Non-pigmented ciliary epithelial cell (primary cell): ENCODE data around the gene PSD2.

Source experiments
- DNase-seq: peaks from one replicate; pipeline ENCODE4 v3.0.0-alpha.2; 2010; ENCODE audit warnings: low read depth

Gene PSD2

DNA sequence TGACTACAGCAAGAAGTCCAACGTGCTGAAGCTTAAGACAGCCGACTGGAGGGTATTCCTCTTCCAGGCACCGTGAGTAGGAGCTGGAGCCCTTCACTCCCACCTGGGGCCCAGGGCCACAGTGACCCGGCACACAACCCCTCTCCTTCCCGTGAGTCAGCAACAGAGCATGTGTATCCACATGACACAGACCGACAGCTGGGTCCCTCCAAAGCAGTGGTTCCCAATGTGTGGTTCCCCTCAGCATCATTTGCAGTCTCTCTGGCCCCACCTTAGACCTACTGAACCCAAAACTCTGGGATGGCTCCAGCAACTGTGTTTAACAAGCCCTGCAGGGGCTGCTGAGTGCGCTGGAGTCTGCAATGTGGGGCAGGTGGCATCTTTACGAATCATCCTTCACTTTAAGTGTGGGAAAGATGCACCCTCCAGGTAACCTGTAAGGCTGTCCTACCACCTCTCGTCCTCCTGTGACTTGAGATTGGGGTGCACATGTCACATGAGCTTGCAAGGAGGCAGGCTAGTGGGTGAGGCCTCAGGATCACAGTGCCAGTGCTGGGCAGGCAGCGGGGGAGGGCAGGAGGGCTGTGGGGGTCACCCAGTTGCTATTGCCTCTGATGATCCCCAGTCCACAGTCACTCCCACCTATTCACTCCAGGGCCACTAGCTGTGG, 42.2 kb downstream of the PSD2 start:
- DNase-seq, result no peak

DNA sequence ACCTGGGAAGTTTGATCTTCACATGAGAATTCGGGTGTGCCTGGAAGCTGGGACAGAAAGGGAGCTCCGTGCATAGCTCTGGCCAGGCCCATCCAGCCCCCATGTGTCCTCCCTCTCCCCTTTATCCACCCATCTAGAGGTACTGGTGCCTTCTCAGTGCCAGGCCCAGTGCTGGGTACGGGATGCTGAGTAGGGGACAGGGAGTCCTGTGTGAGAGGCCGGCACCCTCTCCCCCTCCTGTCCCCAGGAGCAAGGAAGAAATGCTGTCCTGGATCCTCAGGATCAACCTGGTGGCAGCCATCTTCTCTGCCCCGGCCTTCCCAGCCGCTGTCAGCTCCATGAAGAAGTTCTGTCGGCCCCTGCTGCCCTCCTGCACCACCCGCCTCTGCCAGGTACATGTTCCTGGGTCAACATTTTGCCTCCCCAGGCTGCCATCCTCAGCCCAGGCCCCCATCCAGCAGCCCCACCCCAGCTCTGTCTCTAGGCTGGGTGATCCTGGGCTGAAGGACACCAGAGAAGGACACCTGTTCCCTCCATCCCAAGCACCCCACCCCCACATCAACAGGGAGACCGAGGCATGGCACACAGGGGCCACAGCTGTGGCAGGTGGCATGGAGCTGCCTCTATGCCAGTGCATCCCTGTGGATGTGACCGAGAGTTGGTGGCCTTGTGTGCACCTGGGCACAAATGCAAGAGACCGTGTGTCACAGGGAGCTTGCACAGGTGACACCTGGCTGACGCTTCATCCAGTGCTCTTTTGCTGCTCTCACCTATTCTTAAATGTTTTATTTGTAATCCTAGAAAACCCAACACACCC, 43.0 kb downstream of the PSD2 start:
- no peak for DNase-seq

DNA sequence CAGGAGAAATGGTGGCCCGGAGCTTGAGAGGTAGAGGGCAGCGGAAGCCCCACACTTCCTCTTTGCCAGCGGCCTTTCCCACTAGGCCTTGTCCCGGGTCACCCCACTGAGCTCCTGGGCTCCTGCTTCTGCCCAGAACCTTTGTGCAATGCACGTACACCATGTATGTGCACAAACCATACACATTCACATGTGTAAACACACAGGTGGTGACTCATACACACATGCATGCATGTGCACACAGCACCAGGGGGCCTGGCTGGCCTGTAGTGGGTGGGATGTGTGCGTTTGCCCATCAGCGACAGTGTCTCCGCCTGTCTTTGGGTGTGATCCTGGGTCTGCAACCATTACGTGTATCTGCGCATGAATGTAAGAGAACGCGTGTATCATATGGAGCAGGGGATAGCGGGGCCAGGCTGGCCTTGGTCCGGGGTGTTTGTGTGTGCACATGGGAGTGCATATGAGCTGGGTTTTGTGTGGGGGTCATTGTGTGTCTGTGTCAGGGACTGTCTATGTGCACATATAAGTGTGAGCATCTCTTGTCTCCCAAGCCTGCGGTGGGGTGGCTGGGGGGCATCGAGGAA, 43.7 kb downstream of the PSD2 start:
- DNase-seq, result no peak

DNA sequence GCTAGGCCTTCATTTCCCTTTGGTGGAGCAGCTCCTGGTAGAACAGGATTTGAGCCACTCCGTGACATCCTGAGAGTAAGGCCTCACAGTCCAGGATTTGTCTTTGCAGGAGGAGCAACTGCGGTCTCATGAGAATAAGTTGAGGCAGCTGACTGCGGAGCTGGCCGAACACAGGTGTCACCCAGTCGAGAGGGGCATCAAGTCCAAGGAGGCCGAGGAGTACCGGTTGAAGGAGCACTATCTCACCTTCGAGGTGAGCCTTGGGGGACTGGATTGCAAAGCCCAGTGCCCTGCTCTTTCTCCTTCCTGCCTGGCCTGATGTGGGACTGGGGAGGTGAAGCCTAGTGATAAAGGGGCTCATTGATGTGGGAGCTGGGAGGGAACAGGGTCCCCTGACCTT, 44.3 kb downstream of the PSD2 start:
- DNase-seq, result no peak

DNA sequence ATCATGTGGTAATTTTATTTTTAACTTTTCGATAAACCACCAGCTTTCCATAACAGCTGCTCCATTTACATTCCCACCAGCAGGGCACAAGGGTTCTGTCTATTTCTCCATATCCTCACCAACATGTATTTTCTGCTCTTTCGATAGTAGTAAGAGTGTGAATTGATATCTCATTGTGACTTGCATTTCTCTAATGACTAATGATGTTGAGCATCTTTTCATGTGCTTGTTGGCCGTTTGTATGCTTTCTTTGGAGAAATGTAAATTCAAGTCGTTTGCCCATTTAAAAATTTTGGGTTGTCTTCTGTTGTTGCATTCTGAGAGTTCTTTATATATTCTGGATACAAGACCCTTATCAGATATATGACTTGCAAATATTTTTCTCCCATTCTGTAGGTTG, 45.9 kb downstream of the PSD2 start:
- no peak for DNase-seq

DNA sequence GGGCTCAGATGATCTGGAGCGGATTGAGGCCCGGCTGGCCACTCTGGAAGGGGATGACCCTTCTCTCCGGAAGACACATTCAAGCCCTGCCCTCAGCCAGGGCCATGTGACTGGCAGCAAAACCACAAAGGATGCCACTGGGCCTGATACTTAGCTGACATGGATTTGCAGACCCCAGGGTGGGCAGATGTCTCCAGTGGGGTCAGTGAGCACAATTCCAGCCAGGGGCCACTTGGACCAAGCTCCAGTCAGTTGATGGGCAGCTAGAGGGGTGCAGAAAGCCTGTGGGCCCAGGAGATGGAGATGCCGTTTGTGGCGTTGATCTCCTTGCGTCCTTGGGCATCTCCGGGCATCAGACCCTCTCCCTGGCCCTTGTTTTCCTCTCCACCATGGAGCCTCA, 46.7 kb downstream of the PSD2 start:
- no peak for DNase-seq

DNA sequence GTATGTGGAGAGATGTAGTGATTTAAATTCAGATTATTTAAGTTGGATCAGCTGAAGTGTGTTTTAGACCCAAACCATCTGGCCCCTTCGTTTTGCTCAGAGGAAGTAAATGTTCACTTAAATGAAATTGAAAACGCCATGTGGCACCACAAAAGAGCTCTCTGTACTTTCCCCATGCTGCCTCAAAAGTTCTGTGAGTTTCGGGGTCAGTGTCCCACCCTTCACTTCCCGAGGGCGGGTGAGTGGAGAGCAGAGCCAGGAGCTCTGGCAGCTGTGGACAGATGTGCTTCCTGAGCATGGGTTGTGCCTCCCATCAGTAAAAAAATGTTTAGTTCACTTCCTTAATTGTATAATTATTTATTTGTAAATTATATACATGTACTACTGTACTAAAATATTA, 48.4 kb downstream of the PSD2 start:
- DNase-seq, result no peak

DNA sequence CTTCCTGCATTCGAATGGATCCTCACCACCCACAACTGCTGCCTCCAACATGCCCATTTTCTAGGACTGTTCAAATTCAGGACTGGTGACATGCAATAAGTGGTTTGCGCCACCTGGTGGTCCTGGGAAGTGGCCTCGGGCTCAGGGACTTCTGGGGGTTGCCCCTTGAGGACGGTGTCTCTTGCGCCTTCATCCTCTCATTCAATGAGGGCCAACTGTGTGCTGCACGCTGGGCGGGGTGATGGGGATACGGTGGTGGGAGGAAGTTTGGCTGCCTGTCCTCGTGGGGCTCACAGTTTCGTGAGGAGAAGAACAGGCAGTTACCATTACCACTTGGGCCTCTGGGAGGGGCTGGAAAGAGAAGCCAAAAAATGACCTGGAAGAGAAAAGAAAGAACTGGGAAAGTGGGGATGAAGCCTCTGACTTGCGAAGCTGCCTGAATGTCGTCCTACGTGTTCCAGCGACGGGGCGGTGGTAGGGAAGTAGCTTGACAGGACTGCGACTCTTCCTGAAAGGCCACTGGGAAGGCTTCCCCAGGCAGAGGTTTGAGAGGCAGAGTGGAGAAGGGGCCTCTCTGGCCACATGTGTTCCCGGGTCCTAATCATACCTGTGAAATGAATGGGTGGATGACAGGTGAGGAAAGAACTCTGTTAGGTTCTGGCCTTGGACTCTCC, 49.0 kb downstream of the PSD2 start:
- DNase-seq, result peak; percentile 22

DNA sequence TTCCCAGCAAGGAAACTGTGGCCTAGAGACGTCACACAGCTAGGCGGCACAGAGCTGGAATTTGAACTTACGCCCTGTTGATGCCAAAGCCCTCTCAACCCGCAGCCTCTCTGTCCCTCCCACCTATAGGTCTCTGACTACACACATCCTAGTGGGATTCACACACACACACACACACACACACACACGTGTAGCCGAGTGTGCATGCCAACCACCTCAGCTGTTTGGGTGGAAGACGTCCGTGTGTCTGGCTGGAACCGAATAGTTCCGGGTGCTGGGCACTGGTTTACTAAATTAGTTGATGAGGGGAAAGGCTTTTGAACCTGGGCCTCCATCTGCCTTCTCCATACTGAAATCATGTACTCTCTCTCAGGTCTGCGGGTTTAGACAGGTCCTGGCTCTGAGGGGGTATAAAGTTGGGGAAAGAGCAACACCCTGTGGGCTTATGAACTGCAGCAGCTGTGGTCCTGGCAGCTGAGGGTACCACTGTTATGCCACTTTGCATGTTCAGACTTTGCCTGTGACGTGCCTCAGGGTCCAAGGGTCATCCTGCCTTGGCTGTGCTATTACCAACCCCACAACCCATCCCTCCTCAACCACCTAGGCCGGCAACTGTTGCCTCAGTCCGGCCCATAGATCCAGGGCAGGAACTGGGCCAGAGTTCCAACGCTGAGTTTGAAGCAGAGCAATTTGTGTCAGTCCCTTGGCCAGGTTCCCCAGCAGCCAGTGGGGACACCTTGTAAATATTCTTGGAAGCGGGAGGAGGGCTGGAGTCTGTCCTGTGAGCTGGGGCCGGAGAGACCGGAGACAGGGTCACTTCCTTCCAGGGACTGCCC, 50.5 kb downstream of the PSD2 start:
- no peak for DNase-seq

DNA sequence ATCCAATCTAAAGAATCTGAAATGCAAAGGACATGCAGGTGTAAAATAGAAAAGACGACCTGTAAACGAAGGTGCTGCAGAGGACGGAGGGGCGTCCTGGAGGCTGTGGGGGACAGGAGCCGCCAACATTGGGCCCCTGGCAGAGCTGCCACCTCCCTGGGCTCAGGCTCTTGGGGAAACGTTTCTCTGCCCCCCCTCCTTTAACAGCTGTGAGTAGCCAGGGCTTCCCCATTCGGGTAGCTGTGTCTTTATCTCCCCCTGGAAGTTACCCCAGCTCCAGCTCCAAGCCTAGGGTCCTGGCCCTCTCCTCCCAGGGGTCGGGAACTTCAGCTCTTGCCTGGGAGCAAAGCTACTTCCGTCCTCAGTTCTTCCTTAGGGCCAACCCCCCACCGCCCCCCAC, 51.5 kb downstream of the PSD2 start:
- DNase-seq, result no peak

DNA sequence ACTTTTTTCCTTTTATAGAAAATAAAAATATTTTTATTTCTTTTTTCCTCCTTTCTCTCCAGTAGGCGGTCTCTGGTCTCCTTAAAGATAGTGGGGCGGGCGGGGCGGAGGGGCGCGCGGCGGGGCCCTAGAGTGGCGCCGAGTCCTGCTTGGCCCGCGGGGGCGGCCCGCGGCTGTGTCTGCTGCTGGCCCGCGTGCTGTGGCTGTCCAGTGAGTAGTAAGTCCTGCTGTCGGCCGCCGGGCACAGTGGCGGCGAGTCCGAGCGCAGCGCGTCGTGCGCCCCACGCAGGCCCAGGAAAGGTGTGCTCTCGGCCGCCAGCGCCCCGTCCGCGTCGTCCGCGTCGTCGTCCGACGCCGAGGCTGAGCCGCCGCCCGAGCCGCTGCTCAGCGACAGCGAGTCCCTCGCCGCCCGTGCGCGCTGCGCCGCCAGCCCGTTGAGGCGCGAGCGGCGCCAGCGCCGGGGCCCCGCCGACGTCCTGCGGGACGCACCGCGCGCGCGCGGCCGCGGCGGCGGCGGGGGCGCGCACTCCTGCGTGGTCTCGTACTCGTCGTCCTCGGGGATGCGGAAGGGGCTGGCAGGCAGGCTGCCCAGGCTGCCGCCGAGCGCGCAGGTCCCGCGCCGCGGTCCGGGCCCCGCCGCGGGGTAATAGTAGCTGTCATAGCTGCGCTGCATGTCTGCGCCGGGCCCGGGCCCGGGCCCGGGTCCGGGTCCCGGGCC, 52.3 kb downstream of the PSD2 start:
- no peak for DNase-seq

DNA sequence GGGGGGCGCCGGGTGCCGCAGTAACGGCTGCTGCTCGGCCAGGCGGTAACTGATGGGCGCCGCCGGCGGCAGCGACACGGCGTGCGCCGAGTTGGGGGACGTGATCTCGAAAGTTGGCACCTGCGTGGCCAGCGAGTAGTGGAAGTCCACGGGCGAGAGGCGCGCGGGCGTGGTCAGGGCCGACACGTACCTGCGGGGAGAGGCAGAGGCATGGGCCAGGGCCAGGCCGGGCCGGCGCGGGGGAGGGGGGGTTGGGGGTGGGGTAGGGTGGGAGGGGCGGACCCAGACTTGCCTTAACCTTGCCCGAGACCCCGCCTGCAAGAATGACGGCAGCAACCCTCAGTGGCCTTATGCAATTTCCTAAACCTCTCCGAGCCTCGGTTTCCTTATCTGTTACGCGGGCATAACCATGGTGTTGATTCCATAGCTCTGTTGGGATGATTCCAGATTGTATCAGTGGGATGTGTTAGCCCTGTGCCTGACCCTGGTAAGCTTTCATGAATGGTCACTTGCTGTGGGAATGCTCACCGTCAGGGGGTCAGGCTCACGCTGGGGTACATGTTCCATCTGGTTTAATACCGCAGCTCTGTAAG, 53.0 kb downstream of the PSD2 start:
- DNase-seq, result no peak

DNA sequence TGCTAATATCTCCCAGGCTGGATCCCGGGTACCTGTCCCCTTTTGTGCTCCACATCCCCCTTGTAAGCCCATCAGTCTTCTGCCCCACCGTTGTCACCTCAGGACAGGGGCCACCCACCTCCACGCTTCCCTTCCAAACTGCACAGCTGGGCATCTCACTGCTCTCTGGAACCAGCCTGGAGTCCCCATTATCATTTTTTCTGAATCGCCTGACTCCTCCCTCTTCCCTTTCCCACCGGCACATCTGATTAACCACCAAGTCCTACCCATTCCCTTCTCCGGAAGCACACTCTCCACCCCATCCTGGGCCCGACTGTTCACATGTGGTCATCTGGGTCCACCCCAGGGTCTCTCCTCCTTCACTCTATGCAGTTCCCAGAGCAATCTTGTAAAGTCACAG, 53.9 kb downstream of the PSD2 start:
- DNase-seq, result no peak

DNA sequence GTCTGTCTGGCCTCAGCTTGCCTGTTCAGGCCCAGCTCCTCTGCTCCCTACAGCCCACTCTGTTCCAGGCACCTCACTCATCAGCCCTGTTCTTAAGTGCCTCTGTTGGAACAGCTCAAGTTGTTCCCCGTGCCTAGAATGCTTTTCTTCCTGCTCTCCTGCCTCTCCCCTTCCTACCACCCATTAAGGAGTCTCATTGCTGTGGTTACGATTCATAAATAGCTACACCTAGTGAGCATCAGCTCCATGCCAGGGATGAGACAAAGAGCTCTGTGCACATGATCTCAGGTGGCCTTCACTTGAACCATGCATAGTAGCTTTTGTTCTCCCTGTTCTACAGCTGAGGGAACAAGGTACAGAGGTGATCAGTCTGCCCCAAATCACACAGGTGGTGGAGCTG, 54.3 kb downstream of the PSD2 start:
- DNase-seq, result no peak

DNA sequence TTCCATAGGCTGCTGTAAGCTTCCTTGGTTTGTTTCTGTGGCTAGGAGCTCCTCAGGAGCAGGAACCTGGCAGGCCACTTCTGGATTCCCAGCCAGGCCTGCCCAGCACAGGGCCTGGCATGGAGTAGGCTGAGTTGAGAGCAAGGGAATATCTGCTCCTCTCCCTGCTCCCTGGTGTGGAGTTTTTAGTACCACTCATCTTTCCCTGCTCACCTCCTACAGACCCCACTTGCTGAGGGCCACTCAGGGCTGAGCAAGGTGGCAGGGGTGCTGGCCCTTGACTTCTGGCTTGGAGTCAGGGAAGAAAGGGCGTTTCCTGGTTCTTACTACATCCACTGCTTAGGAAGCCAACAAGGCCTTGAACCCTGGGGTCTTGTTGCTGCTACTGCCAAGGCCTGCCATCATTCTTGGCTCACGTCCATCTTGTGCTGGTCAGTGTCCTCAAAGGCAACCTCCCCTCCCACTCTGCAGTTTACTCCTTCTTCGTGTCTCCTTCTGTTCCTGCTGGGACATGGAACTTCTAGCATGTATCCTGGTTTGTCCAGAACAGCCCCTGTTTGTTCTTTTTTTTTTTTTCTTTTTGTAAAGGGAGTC, 54.9 kb downstream of the PSD2 start:
- DNase-seq, result no peak

DNA sequence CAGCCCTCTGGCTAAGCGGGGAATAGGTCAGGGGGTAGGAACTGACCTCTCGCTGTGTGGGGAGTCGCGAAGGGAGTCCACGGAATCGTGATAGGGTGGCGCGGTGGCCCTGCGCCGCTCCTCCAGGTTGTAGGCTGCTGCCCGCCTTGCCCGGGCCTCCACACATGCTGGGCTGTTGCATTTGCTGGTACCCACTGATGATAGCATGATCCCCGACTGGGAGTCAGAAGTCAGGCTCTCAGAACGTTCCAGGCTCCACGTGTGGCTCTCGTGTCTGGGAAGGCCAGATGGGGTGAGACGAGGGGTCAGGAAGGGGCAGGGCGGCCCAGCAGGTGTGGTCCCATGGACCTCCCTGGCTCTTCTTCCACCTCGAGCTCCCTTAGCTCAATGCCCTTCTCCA, 56.0 kb downstream of the PSD2 start:
- no peak for DNase-seq

DNA sequence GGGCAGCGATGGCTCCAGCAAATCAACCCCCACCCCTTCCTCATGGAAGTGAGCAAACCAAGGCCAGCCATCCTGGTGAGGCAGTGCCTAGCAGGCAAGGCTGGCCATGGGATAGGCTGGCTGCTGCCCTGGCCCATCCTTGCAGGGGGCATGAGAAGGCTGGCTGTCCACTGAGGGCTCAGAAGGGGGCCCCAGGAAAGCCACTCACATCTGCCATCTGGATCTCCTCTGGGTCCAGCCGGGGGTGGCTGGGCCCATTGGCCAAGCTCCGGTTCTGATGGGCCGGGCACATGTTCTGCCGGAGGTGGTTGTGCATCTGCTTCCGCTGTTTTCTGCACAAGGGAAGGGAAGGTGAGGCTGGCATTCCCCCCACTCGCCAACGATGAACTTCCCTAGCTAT, 57.1 kb downstream of the PSD2 start:
- DNase-seq, result no peak

DNA sequence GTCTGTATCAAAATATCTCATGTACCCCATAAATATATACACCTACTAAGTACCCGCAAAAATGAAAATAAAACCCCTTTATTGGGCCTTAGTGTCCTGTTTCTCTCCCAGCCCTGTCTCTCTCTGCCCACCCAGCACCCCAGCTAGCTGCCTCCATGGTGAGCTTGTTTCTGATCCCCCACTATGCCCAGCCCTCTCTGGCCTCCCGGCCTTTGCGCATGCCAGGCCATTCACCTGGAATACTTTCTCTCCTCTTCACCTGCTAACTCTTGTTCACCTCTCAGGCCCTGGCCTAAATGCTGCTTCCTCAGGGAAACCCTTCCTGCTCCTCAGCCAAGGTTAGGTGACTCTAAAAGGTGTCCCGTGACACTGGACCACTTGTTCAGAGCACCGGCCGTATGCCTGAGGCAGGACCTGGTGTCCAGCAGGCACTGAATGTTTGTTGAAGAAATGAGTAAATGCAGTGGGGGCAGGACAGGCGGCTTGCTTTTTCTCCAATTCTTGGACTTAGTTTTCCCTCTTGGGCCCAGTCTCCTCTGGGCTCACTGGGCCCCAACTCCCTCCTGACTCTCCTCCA, 58.5 kb downstream of the PSD2 start:
- DNase-seq, result no peak

DNA sequence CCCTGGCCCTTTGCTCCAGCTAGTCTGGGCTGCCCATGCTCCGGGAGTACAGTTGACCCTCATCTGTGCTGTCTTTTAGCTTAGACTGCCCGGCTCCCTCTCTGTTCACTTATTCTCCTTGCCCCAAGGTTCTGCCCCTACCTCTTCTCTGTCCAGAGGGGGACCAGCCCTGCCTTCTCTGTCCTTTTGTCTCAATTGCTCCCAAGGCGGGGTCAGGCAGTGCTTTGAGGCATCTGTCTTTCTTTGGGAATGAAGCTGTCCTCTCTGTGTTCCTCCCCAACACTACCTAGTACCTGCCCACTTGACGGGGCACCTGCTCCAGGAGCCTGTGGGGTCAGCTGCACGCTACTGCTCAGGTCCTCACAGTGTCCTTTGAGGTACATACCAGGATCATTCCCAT, 59.3 kb downstream of the PSD2 start:
- DNase-seq, result no peak

DNA sequence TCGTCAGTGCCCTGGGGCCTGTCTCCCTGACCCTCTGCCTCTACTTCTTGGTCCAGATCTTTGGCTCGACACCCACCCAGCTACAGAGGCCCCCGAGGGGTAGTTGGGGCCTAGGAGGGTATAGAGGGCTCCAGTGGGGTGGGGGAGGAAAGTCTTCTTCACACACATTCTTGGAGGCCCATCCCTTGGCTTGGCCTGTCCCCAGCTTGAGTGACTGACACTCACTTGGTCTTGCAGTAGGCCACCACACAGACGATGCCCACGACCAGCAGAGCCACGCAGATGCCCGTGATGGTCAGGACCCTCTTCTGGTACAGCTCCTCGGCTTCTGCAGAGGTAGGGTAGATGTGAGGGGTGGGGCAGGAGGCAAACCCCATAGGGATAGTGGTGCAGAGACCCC, 59.8 kb downstream of the PSD2 start:
- no peak for DNase-seq
